ENCODE measurements around the gene SLC6A3.

DNA sequence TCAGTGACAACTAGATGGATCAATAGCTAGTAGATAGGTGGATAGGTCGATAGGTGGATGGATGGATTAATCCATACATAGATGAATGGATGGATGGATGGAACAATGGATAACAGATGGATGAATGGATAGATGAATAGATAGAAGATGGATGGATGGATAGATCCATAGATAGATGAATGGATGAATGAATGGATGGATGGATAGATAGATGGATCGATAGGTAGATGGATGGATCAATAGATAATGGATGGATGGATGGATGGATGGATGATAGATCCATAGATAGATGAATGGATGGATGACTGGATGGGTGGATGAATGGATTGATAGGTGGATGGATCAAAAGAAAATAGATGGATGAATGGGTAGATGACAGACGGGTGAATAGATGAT, 5.1 kb downstream of the SLC6A3 start:
- TF ChIP-seq POLR2A (IDR thresholded peaks at IDR 0.05): no peak
- no peak for TF ChIP-seq CTCF (IDR thresholded peaks at IDR 0.05)
- TF ChIP-seq EP300 (IDR thresholded peaks at IDR 0.05): no peak

Data from tibial nerve (tissue), 4 donors.